ENCODE data around the gene SLC6A9.

DNA sequence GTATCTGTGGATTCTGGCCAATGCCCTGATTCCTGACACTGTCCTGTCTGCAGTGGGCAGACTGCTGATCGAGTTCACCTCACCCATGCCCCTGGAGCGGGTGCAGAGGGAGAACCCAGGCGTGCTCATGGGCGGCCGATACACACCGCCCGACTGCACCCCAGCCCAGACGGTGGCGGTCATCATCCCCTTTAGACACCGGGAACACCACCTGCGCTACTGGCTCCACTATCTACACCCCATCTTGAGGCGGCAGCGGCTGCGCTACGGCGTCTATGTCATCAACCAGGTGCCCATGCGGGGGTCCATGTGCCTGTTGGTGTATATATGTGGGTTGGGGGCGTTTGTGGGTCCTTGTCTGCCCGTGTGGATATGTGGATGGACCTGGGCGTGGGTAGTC, 49.6 kb downstream of the SLC6A9 start:
- TF ChIP-seq CTCF (IDR thresholded peaks at IDR 0.05) (no peak), POLR2AphosphoS5 (IDR thresholded peaks at IDR 0.05) (no peak), EP300 (IDR thresholded peaks at IDR 0.05) (no peak), POLR2A (IDR thresholded peaks at IDR 0.05) (no peak)
